ENCODE results near the gene LDHAL6B. TPM values are rescaled to one million over a fixed set of nuclear protein-coding genes. Genes with fewer than 3 reads are reported as not detected.

Gene LDHAL6B
- total RNA-seq, 3 donors from 2014 or later: not detected

DNA sequence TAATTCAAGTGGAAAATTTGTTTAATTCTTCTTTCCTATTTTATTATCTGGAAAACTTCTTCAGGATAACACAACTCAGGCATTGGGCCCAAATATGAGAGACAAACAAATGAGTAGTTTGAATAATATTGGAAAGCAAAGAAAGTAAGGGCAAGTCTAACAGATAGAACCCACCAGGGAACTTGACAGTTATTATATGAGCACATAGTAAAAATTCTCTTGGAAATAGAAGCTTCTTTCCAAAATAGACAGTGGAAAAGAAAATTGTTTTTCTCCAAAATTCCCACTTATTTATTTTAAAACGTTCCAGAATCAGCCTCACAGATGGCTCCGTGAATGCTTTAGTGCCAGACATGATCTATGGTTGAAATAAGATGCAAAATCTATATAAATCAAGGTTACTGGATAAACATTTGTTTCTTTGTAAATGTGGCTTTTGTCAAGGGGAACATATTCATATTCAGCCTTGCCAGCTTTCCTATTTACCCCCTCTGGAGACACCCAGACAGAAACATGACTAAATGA lies 23.9 kb downstream of the LDHAL6B start:
- intact Hi-C loops (cut with DNase I; ENCODE audit: low total_unique reads): no loop called here
- no peak for DNase-seq (ENCODE audit: low spot score in 2 of 2)
- Histone ChIP-seq H3K4me1 (peaks cover 0 to 8% of the 10 kb centered on the region in 2 donors), H3K36me3 (no peaks in the 10 kb centered on the region), H3K27me3 (no peaks in the 10 kb centered on the region), H3K4me3 (no peak overlapping the region), H3K9me3 (no peaks in the 10 kb centered on the region), H3K27ac (no peak overlapping the region)
- no peak for TF ChIP-seq POLR2AphosphoS5 (IDR thresholded peaks at IDR 0.05)
- no peak for TF ChIP-seq POLR2A (IDR thresholded peaks at IDR 0.05)
- TF ChIP-seq, protein P1, sequence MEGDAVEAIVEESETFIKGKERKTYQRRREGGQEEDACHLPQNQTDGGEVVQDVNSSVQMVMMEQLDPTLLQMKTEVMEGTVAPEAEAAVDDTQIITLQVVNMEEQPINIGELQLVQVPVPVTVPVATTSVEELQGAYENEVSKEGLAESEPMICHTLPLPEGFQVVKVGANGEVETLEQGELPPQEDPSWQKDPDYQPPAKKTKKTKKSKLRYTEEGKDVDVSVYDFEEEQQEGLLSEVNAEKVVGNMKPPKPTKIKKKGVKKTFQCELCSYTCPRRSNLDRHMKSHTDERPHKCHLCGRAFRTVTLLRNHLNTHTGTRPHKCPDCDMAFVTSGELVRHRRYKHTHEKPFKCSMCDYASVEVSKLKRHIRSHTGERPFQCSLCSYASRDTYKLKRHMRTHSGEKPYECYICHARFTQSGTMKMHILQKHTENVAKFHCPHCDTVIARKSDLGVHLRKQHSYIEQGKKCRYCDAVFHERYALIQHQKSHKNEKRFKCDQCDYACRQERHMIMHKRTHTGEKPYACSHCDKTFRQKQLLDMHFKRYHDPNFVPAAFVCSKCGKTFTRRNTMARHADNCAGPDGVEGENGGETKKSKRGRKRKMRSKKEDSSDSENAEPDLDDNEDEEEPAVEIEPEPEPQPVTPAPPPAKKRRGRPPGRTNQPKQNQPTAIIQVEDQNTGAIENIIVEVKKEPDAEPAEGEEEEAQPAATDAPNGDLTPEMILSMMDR (IDR thresholded peaks at IDR 0.05): no peak

DNA sequence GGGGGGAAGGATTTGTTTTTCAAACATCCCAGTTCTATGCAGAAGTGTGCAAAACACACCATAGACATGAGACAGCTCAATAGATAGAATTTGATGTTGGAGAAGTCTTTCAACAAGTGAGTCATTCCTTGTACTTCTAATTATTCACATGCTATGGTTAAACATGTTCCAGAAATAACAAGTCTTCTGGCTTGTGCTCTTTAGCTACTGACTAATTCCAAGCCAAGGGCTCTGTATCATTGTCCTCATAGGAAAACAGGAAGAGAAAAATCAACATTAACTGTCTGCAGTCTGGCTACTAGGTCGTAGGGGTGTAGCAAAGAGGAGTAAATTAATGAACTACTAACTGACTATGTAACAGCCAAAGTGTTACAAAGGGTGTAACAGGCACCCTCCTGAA lies 25.8 kb downstream of the LDHAL6B start:
- no peak for DNase-seq (ENCODE audit: low spot score in 2 of 2)
- Histone ChIP-seq H3K27me3 (no peaks in the 10 kb centered on the region), H3K4me1 (peaks cover 0 to 8% of the 10 kb centered on the region in 2 donors), H3K36me3 (no peaks in the 10 kb centered on the region), H3K27ac (peak overlapping the region; percentile 56 to 60), H3K4me3 (no peak overlapping the region), H3K9me3 (no peaks in the 10 kb centered on the region)
- intact Hi-C loops (cut with DNase I; ENCODE audit: low total_unique reads): no loop called here
- TF ChIP-seq, protein P1 (IDR thresholded peaks at IDR 0.05): no peak
- no peak for TF ChIP-seq POLR2AphosphoS5 (IDR thresholded peaks at IDR 0.05)
- no peak for TF ChIP-seq POLR2A (IDR thresholded peaks at IDR 0.05)

DNA sequence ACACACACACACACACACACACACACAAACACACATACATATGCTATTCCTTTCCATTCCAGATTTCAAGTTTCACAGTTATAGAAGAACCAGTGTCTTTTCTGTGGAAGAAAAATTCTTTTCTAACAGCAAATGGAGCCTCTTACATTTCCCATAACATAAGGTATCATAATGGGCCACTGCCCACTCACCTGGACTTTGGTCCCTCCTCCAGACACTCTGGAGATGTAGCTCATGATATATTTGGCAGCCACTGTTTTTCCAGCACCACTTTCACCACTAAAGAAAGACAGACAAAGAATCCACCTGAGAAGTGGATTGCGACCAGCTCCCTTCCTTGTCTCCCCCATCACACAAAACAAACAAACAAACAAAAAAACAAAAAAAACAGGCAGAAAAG lies 29.8 kb downstream of the LDHAL6B start:
- TF ChIP-seq, protein P1 (IDR thresholded peaks at IDR 0.05): no peak
- TF ChIP-seq POLR2AphosphoS5 (IDR thresholded peaks at IDR 0.05) (no peak), POLR2A (IDR thresholded peaks at IDR 0.05) (no peak)
- no peak for DNase-seq (ENCODE audit: low spot score in 2 of 2)
- no peaks in the 10 kb centered on the region for H3K36me3 ChIP-seq
- intact Hi-C loops (cut with DNase I; ENCODE audit: low total_unique reads): no loop called here
- no peak overlapping the region for H3K4me3 ChIP-seq
- peaks cover 0 to 8% of the 10 kb centered on the region in 2 donors for H3K4me1 ChIP-seq
- H3K27me3 ChIP-seq: no peaks in the 10 kb centered on the region
- H3K27ac ChIP-seq: no peak overlapping the region
- no peaks in the 10 kb centered on the region for H3K9me3 ChIP-seq

DNA sequence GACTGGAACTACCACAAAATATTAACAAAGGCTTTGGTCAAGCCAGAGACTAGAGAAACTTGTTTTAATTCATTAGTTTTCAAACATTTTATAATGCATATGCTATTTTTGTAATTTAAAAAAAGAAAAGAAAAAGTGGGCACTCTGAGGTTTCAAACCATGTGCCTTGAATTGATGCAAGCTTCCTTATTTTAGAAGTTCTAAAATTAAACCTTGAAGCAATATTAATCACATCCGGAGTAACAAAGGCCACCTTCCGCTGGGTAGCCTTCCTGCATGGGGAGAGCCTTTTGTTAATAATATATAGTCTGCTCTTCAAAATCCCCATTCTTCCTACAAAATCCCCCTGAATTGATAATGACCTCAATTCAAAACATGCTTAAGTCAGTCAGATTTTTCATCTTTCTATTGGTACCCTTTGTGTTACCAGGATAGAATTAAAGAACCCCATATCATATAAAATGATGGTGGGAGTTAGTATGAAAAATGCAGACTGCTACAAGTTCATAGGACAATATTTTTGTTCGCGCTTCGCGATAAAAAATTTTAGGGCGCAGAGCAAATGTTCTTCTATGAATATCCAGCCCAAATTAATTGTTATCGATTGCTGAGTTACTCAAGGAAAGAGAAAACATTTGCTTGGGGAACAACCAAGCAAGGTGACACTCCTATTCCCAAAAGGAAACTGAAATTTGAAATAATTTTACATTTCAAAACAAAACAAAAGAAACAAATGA lies 30.6 kb downstream of the LDHAL6B start:
- DNase-seq (ENCODE audit: low spot score in 2 of 2): no peak
- Histone ChIP-seq H3K36me3 (no peaks in the 10 kb centered on the region), H3K4me3 (no peak overlapping the region), H3K9me3 (no peaks in the 10 kb centered on the region), H3K4me1 (peaks cover 0 to 5% of the 10 kb centered on the region in 2 donors), H3K27me3 (no peaks in the 10 kb centered on the region), H3K27ac (no peak overlapping the region)
- intact Hi-C loops (cut with DNase I; ENCODE audit: low total_unique reads): no loop called here
- TF ChIP-seq POLR2A (IDR thresholded peaks at IDR 0.05) (no peak), POLR2AphosphoS5 (IDR thresholded peaks at IDR 0.05) (no peak)
- TF ChIP-seq, protein P1 (IDR thresholded peaks at IDR 0.05): no peak

DNA sequence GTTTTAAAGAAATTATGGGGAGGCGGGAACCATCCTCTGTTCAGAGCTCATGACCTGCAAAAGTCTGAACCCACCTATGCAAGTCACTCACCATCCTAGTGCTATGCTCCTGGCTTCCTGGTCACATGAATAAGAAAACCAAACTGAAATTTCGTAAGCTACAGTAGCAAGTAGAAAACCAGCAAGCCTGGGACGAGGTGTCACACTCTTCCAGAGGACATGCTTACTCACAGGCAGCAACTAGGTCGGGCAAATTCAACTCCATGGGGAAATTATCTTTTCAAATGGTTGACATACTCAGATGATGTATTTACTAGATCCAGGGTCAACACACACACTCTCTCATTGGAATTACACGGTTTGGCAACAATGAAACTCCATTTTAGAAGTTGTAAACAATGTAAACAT lies 31.3 kb downstream of the LDHAL6B start:
- no peak for DNase-seq (ENCODE audit: low spot score in 2 of 2)
- intact Hi-C loops (cut with DNase I; ENCODE audit: low total_unique reads): no loop called here
- Histone ChIP-seq H3K4me1 (no peaks in the 10 kb centered on the region), H3K27me3 (no peaks in the 10 kb centered on the region), H3K36me3 (no peaks in the 10 kb centered on the region), H3K27ac (no peak overlapping the region), H3K9me3 (no peaks in the 10 kb centered on the region), H3K4me3 (no peak overlapping the region)
- TF ChIP-seq, protein P1 (IDR thresholded peaks at IDR 0.05): no peak
- no peak for TF ChIP-seq POLR2AphosphoS5 (IDR thresholded peaks at IDR 0.05)
- no peak for TF ChIP-seq POLR2A (IDR thresholded peaks at IDR 0.05)
